ENCODE results near the gene KLHDC4. TPM values are rescaled to one million over a fixed set of nuclear protein-coding genes. Genes with fewer than 3 reads are reported as not detected.

Gene KLHDC4
- total and polyA plus RNA-seq, 7 experiments from 2014 or later, result 20.0 to 110 (median 83.0) TPM

GRCh38 chr16:87764600-87765472, 950 bp downstream of the KLHDC4 start:
- H3K4me3 ChIP-seq (ENCODE audit: low read length), result peak overlapping the region; percentile 71

GRCh38 chr16:87762620-87763019, 3.2 kb downstream of the KLHDC4 start:
- Mint-ChIP-seq H3K36me3 (peaks cover 0 to 35% (median 17%) of the 10 kb centered on the region in 5 donors), H3K27me3 (no peaks in the 10 kb centered on the region)
- CTCF ChIA-PET, result interaction anchor here (1.1 kb wide), 1 partner anchor 16 kb away, joined by 3 read pairs; no protein-coding TSS in a partner anchor

More at GRCh38 chr16:87764600-87765472, 950 bp downstream of the KLHDC4 start:
- H3K4me3 Mint-ChIP-seq, result peak overlapping the region; percentile 94 to 100 (median 96)
- no peaks in the 10 kb centered on the region for H3K9me3 Mint-ChIP-seq
- POLR2A ChIA-PET, result interaction anchor here (0.7 to 3.8 kb wide), 8 partner anchors 12 to 449 kb away, joined by 3 to 23 read pairs (median 3); partner anchors contain the start of gene SLC7A5
- peak overlapping the region; percentile 90 to 99 (median 96) for H3K27ac Mint-ChIP-seq
- H3K9me3 ChIP-seq (ENCODE audit: control insufficient read depth in 2 of 3, low read length in 3 of 3), result no peaks in the 10 kb centered on the region
- no peaks in the 10 kb centered on the region for H3K27me3 ChIP-seq (ENCODE audit: control insufficient read depth in 2 of 2, insufficient read depth in 2 of 2, low read length in 2 of 2)
- H3K4me1 ChIP-seq (ENCODE audit: control insufficient read depth in 2 of 2, insufficient read depth in 2 of 2, low read length in 2 of 2), result peaks cover 25 to 45% of the 10 kb centered on the region in 2 donors
- H3K27ac ChIP-seq (ENCODE audit: low read depth, low read length), result peak overlapping the region; percentile 93
- peaks cover 24 to 51% (median 41%) of the 10 kb centered on the region in 7 donors for H3K4me1 Mint-ChIP-seq
- peaks cover 0 to 26% (median 12%) of the 10 kb centered on the region in 5 donors for H3K36me3 Mint-ChIP-seq
- CTCF ChIA-PET, result interaction anchor here (0.6 to 1.5 kb wide), 2 partner anchors 14 to 216 kb away, joined by 3 to 6 read pairs; no protein-coding TSS in a partner anchor
- intact Hi-C loops (cut with micrococcal nuclease), result loop anchor here (1.0 to 10.0 kb wide), 9 partner anchors 14 to 1202 kb away; partner anchors contain the start of genes C16orf95 (in 1 of the 2), FOXC2 (in 1 of the 2), ZC3H18 (in 1 of the 2) and ZCCHC14 (in 1 of the 2)
- peaks cover 0 to 40% (median 5%) of the 10 kb centered on the region in 3 experiments for H3K36me3 ChIP-seq (ENCODE audit: control insufficient read depth in 2 of 3, insufficient read depth in 3 of 3, low read length in 3 of 3)
- DNase-seq, result peak in 7 of 9 donors; percentile 21 to 45 (median 36)
- no peaks in the 10 kb centered on the region for H3K27me3 Mint-ChIP-seq
- ATAC-seq, result peak; percentile 62

GRCh38 chr16:87762071-87762571, 3.7 kb downstream of the KLHDC4 start:
- POLR2A ChIA-PET, result no interaction called here

More at GRCh38 chr16:87762620-87763019, 3.2 kb downstream of the KLHDC4 start:
- peaks cover 0 to 52% (median 5%) of the 10 kb centered on the region in 3 experiments for H3K36me3 ChIP-seq (ENCODE audit: control insufficient read depth in 2 of 3, insufficient read depth in 3 of 3, low read length in 3 of 3)
- ATAC-seq (no peak), DNase-seq (no peak)
- H3K27ac ChIP-seq (ENCODE audit: low read depth, low read length), result no peak overlapping the region
- no peaks in the 10 kb centered on the region for H3K9me3 ChIP-seq (ENCODE audit: control insufficient read depth in 2 of 3, low read length in 3 of 3)
- H3K27me3 ChIP-seq (ENCODE audit: control insufficient read depth in 2 of 2, insufficient read depth in 2 of 2, low read length in 2 of 2), result no peaks in the 10 kb centered on the region
- intact Hi-C loops (cut with micrococcal nuclease), result loop anchor here in 1 of 2 donors (10.0 kb wide), 1 partner anchor 1198 kb away; the partner anchor contains the start of gene FOXC2
- peak overlapping the region in 8 of 10 donors; percentile 13 to 66 (median 21) for H3K4me3 Mint-ChIP-seq
- peak overlapping the region in 5 of 9 donors; percentile 3 to 77 (median 34) for H3K27ac Mint-ChIP-seq
- peaks cover 19 to 55% (median 44%) of the 10 kb centered on the region in 7 donors for H3K4me1 Mint-ChIP-seq
- POLR2A ChIA-PET, result no interaction called here
- peaks cover 25 to 45% of the 10 kb centered on the region in 2 donors for H3K4me1 ChIP-seq (ENCODE audit: control insufficient read depth in 2 of 2, insufficient read depth in 2 of 2, low read length in 2 of 2)
- no peak overlapping the region for H3K4me3 ChIP-seq (ENCODE audit: low read length)
- no peaks in the 10 kb centered on the region for H3K9me3 Mint-ChIP-seq

GRCh38 chr16:87761060-87761459, 4.7 kb downstream of the KLHDC4 start:
- no peak for ATAC-seq

More at GRCh38 chr16:87762071-87762571, 3.7 kb downstream of the KLHDC4 start:
- peaks cover 0 to 39% (median 17%) of the 10 kb centered on the region in 5 donors for H3K36me3 Mint-ChIP-seq
- Histone ChIP-seq H3K4me1 (ENCODE audit: control insufficient read depth in 2 of 2, insufficient read depth in 2 of 2, low read length in 2 of 2) (peaks cover 25 to 45% of the 10 kb centered on the region in 2 donors), H3K27ac (ENCODE audit: low read depth, low read length) (no peak overlapping the region), H3K36me3 (ENCODE audit: control insufficient read depth in 2 of 3, insufficient read depth in 3 of 3, low read length in 3 of 3) (peaks cover 0 to 57% (median 7%) of the 10 kb centered on the region in 3 experiments), H3K4me3 (ENCODE audit: low read length) (no peak overlapping the region), H3K27me3 (ENCODE audit: control insufficient read depth in 2 of 2, insufficient read depth in 2 of 2, low read length in 2 of 2) (no peaks in the 10 kb centered on the region), H3K9me3 (ENCODE audit: control insufficient read depth in 2 of 3, low read length in 3 of 3) (no peaks in the 10 kb centered on the region)
- H3K9me3 Mint-ChIP-seq, result no peaks in the 10 kb centered on the region
- H3K4me3 Mint-ChIP-seq, result peak overlapping the region in 8 of 10 donors; percentile 8 to 66 (median 32)
- CTCF ChIA-PET, result interaction anchor here (1.1 kb wide), 1 partner anchor 17 kb away, joined by 3 read pairs; no protein-coding TSS in a partner anchor
- H3K4me1 Mint-ChIP-seq, result peaks cover 19 to 55% (median 44%) of the 10 kb centered on the region in 7 donors
- intact Hi-C loops (cut with micrococcal nuclease), result loop anchor here in 1 of 2 donors (10.0 kb wide), 1 partner anchor 1197 kb away; the partner anchor contains the start of gene FOXC2
- H3K27ac Mint-ChIP-seq, result peak overlapping the region in 5 of 9 donors; percentile 2 to 77 (median 31)
- no peaks in the 10 kb centered on the region for H3K27me3 Mint-ChIP-seq
- DNase-seq (no peak), ATAC-seq (peak; percentile 64)

GRCh38 chr16:87757841-87758426, 7.9 kb downstream of the KLHDC4 start:
- H3K36me3 Mint-ChIP-seq, result peaks cover 3 to 50% (median 24%) of the 10 kb centered on the region in 5 donors
- no peaks in the 10 kb centered on the region for H3K27me3 Mint-ChIP-seq
- POLR2A ChIA-PET, result interaction anchor here (0.6 kb wide), 1 partner anchor 16 kb away, joined by 4 read pairs; no protein-coding TSS in a partner anchor
- ATAC-seq, result no peak
- Histone ChIP-seq H3K27me3 (ENCODE audit: control insufficient read depth in 2 of 2, insufficient read depth in 2 of 2, low read length in 2 of 2) (no peaks in the 10 kb centered on the region), H3K27ac (ENCODE audit: low read depth, low read length) (no peak overlapping the region), H3K4me3 (ENCODE audit: low read length) (no peak overlapping the region), H3K9me3 (ENCODE audit: control insufficient read depth in 2 of 3, low read length in 3 of 3) (no peaks in the 10 kb centered on the region), H3K36me3 (ENCODE audit: control insufficient read depth in 2 of 3, insufficient read depth in 3 of 3, low read length in 3 of 3) (peaks cover 14 to 81% (median 14%) of the 10 kb centered on the region in 3 experiments), H3K4me1 (ENCODE audit: control insufficient read depth in 2 of 2, insufficient read depth in 2 of 2, low read length in 2 of 2) (peaks cover 0 to 41% of the 10 kb centered on the region in 2 donors)
- no peaks in the 10 kb centered on the region for H3K9me3 Mint-ChIP-seq
- DNase-seq, result no peak
- H3K4me1 Mint-ChIP-seq, result peaks cover 12 to 35% (median 23%) of the 10 kb centered on the region in 7 donors
- H3K27ac Mint-ChIP-seq, result no peak overlapping the region
- intact Hi-C loops (cut with micrococcal nuclease), result no loop called here
- CTCF ChIA-PET, result interaction anchor here (0.6 kb wide), 1 partner anchor 123 kb away, joined by 3 read pairs; no protein-coding TSS in a partner anchor
- no peak overlapping the region for H3K4me3 Mint-ChIP-seq

More at GRCh38 chr16:87761060-87761459, 4.7 kb downstream of the KLHDC4 start:
- intact Hi-C loops (cut with micrococcal nuclease), result loop anchor here in 1 of 2 donors (10.0 kb wide), 1 partner anchor 1196 kb away; the partner anchor contains the start of gene FOXC2
- ChIA-PET POLR2A (no interaction called here), CTCF (interaction anchor here (1.4 kb wide), 1 partner anchor 9 kb away, joined by 3 read pairs; no protein-coding TSS in a partner anchor)
- H3K4me3 ChIP-seq (ENCODE audit: low read length), result no peak overlapping the region
- Mint-ChIP-seq H3K4me3 (no peak overlapping the region), H3K27me3 (no peaks in the 10 kb centered on the region), H3K9me3 (no peaks in the 10 kb centered on the region), H3K36me3 (peaks cover 0 to 41% (median 18%) of the 10 kb centered on the region in 5 donors), H3K4me1 (peaks cover 19 to 55% (median 43%) of the 10 kb centered on the region in 7 donors), H3K27ac (no peak overlapping the region)
- no peak overlapping the region for H3K27ac ChIP-seq (ENCODE audit: low read depth, low read length)
- H3K4me1 ChIP-seq (ENCODE audit: control insufficient read depth in 2 of 2, insufficient read depth in 2 of 2, low read length in 2 of 2), result peaks cover 20 to 40% of the 10 kb centered on the region in 2 donors
- no peaks in the 10 kb centered on the region for H3K27me3 ChIP-seq (ENCODE audit: control insufficient read depth in 2 of 2, insufficient read depth in 2 of 2, low read length in 2 of 2)
- peaks cover under 1 to 66% (median 12%) of the 10 kb centered on the region in 3 experiments for H3K36me3 ChIP-seq (ENCODE audit: control insufficient read depth in 2 of 3, insufficient read depth in 3 of 3, low read length in 3 of 3)
- no peak for DNase-seq
- H3K9me3 ChIP-seq (ENCODE audit: control insufficient read depth in 2 of 3, low read length in 3 of 3), result no peaks in the 10 kb centered on the region
